AG10803 (cell line): Measurements from ENCODE around the gene TCF23.
"Not testable (repeated sequence)": the region's sequence is repeated elsewhere in the genome, so short reads cannot be mapped to it uniquely, and the experiment has no call there.

Experiments
- DNase-seq: peaks from one replicate; pipeline ENCODE4 v3.0.0; 2010; ENCODE audit warnings: low read depth
- H3K4me3 ChIP-seq: 2 replicates; pipeline ENCODE4 v1.5.1; 2011; ENCODE audit warnings: mild to moderate bottlenecking, low read length, control low read depth
- CTCF ChIP-seq: conservative IDR thresholded peaks from 2 replicates; pipeline ENCODE4 v1.5.1; 2011; ENCODE audit warnings: mild to moderate bottlenecking, low read length, control low read depth, inconsistent platforms

Gene TCF23

GRCh38 chr2:27186613-27187345 lies 38.0 kb downstream of the TCF23 start:
- no peak overlapping the region for H3K4me3 ChIP-seq
- TF ChIP-seq CTCF: no peak
- DNase-seq: peak; percentile 33

GRCh38 chr2:27189989-27190388 lies 41.2 kb downstream of the TCF23 start:
- no peak for TF ChIP-seq CTCF
- no peak overlapping the region for H3K4me3 ChIP-seq
- no peak for DNase-seq

GRCh38 chr2:27191070-27191829 lies 42.4 kb downstream of the TCF23 start:
- TF ChIP-seq CTCF: peak; percentile 91
- no peak overlapping the region for H3K4me3 ChIP-seq
- peak; percentile 72 for DNase-seq

GRCh38 chr2:27194538-27195354 lies 45.9 kb downstream of the TCF23 start:
- DNase-seq: peak; percentile 44
- no peak for TF ChIP-seq CTCF
- H3K4me3 ChIP-seq: no peak overlapping the region

GRCh38 chr2:27195799-27196198 lies 47.0 kb downstream of the TCF23 start:
- not testable (repeated sequence) for H3K4me3 ChIP-seq, DNase-seq

- H3K4me3 ChIP-seq, DNase-seq: not testable (repeated sequence)
These were observed 49.3 kb downstream of the TCF23 start for GRCh38 chr2:27198068-27198467.

- no peak for TF ChIP-seq CTCF
- DNase-seq: no peak
- H3K4me3 ChIP-seq: no peak overlapping the region
These were observed 49.8 kb downstream of the TCF23 start for GRCh38 chr2:27198627-27199026.
